ENCODE measurements around the gene SERPINH1.

DNA sequence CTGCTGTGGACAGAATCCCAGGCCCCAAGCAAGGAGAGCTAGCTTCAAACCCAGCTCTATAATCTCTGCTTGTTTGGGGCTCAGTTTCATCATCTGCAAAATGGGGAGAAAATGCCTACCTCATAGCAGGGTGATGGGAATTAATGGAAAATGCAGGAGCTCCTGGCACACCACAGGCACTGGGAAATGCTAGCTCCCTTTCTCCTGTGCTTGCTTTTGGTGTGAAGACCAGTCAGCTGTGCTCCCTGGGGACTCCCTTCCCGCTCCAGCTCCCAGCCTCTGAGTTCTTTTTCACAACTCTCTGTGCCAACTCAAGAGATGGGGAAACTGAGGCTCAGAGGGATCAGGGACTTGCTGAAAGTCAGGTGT lies 8.2 kb upstream of the SERPINH1 start:
- TF ChIP-seq, protein P1, sequence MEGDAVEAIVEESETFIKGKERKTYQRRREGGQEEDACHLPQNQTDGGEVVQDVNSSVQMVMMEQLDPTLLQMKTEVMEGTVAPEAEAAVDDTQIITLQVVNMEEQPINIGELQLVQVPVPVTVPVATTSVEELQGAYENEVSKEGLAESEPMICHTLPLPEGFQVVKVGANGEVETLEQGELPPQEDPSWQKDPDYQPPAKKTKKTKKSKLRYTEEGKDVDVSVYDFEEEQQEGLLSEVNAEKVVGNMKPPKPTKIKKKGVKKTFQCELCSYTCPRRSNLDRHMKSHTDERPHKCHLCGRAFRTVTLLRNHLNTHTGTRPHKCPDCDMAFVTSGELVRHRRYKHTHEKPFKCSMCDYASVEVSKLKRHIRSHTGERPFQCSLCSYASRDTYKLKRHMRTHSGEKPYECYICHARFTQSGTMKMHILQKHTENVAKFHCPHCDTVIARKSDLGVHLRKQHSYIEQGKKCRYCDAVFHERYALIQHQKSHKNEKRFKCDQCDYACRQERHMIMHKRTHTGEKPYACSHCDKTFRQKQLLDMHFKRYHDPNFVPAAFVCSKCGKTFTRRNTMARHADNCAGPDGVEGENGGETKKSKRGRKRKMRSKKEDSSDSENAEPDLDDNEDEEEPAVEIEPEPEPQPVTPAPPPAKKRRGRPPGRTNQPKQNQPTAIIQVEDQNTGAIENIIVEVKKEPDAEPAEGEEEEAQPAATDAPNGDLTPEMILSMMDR (IDR thresholded peaks at IDR 0.05), result no peak
- no peak for TF ChIP-seq POLR2A (IDR thresholded peaks at IDR 0.05)

Data from uterus (tissue), 2 donors.